Activated CD4-positive, alpha-beta T cell treated with anti-CD3 and anti-CD28 coated beads, Interleukin-2, amount 50 U/mL, for 48 hours (primary cell): Measurements from ENCODE around the gene RETREG2.
"Not testable (repeated sequence)": the region's sequence is repeated elsewhere in the genome, so short reads cannot be mapped to it uniquely, and the experiment has no call there.

Experiments
- DNase-seq, 2 experiments: peaks; one replicate each; pipeline ENCODE4 v3.0.0-alpha.2; 2020

The RETREG2 gene

DNA sequence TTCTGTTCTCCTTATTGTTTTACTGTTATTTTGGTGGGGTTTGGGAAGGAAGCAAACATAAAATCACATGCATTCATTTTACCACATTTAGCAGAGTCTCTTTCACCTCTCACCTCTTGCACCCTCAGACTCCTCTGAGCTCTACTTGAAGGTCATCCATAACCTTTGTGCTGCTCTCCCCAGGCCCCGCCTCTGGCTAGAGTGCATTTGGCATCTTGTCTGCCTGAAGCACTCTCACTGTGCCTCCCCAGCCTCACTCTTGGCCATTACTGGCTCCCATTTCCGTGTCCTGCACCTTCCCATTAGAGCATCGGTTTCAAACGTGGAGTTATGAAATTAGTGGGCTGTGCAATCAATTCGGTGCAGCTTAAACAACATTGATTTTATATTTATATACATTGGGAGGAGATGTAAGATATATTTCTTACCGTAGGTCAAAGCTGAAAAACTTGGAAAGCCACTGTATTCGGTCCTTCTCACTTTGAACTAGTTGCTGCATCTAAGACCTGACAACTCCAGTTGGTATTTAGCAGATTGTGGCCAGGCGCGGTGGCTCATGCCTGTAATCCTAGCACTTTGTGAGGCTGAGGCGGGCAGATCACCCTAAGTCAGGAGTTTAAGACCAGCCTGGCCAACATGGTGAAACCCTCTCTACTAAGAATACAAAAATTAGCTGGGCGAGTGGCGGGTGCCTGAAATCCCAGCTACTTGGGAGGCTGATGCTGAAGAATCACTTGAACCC is 21.6 kb downstream of the RETREG2 start:
- DNase-seq: no peak

DNA sequence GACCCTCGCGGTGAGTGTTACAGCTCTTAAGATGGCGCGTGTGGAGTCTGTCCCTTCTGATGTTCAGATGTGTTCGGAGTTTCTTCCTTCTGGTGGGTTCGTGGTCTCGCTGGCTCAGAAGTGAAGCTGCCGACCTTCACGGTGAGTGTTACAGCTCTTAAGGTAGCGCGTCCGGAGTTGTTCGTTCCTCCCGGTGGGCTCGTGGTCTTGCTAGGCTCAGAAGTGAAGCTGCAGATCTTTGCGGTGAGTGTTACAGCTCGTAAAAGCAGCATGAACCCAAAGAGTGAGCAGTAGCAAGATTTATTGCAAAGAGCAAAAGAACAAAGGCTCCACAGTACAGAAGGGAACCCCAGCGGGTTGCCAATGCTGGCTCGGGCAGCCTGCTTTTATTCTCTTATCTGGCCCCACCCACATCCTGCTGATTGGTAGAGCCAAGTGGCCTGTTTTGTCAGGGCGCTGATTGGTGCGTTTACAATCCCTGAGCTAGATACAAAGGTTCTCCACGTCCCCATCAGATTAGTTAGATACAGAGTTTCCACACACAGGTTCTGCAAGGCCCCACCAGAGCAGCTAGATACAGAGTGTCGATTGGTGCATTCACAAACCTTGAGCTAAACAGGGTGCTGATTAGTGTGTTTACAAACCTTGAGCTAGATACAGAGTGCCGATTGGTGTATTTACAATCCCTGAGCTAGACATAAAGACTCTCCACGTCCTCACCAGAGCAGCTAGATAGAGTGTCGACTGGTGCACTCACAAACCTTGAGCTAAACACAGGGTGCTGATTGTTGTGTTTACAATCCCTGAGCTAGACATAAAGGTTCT is 22.6 kb downstream of the RETREG2 start:
- not testable (repeated sequence) for DNase-seq

GRCh38 chr2:219201331-219201730 is 23.3 kb downstream of the RETREG2 start:
- DNase-seq: not testable (repeated sequence)

DNA sequence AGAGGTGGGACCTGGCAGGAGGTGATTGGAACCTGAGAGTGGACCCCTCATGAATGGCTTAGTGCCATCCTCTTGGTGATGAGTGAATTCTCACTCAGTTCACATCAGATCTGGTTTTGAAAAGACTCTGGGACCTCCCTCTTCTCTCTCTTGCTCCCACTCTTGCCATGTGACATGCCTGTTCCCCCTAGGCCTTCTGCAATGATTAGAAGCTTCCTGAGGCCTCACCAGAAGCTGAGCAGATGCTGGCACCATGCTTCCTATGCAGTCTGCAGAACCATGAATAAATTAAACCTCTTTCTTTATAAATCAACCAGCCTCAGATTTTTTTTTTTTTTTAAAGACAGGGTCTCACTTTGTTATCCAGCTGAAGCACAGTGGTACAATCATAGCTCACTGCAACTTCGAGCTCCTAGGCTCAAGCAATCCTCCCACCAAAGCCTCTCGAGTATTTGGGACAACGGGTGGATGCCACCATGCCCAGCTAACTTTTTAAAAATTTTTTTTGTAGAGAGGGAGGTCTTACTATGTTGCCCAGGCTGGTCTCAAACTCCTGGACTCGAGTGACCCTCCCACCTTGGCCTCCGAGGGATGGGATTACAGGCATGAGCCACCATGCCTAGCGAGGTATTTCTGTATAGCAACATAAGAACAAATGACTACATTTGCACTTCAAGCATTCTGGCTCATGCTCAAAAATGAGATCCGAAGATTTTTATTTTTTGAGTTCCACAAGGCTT is 26.5 kb downstream of the RETREG2 start:
- no peak for DNase-seq

- no peak for DNase-seq
Observed at GRCh38 chr2:219205165-219205538, 27.1 kb downstream of the RETREG2 start.

GRCh38 chr2:219205981-219206327 is 27.9 kb downstream of the RETREG2 start:
- no peak for DNase-seq

GRCh38 chr2:219206328-219207133 is 28.5 kb downstream of the RETREG2 start, which contains the start of gene ZFAND2B:
Gene ZFAND2B (plus strand): TSS chr2:219206782. CDS start chr2:219206988, 206 bp downstream.
- peak; percentile 93 to 94 for DNase-seq

- DNase-seq: no peak
Observed at GRCh38 chr2:219207134-219207883, 29.2 kb downstream of the RETREG2 start.

DNA sequence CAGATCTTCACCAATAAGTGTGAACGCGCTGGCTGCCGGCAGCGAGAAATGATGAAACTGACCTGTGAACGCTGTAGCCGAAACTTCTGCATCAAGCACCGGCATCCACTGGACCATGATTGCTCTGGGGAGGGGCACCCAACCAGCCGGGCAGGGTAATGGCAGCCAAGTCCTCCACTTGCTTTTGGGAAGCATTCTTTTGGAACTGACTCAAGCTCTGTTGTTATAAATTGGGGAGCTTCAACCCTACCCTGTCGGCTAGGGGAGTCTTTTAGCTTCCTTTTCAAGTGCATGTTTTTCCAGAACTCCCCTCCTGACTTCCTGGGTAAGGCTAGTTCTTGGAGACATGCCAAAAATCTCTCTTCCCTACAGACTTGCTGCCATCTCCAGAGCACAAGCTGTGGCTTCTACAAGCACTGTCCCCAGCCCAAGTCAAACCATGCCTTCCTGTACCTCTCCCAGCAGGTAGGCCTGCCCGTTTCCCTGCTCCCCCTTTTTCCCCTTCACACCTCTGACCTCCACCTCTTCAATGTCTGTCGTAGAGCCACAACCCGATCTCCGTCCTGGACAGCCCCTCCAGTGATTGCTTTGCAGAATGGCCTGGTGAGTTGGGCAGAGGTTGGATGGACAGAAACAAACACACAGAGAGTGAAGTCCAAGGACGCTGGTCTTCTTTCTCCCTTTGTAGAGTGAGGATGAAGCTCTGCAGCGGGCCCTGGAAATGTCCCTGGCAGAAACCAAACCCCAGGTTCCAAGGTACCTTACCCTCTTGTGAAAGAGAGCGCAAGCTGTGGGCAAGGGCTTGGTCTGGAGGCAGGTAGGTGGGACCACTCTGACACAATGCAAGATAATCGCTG is 30.0 kb downstream of the RETREG2 start:
- DNase-seq: no peak

DNA sequence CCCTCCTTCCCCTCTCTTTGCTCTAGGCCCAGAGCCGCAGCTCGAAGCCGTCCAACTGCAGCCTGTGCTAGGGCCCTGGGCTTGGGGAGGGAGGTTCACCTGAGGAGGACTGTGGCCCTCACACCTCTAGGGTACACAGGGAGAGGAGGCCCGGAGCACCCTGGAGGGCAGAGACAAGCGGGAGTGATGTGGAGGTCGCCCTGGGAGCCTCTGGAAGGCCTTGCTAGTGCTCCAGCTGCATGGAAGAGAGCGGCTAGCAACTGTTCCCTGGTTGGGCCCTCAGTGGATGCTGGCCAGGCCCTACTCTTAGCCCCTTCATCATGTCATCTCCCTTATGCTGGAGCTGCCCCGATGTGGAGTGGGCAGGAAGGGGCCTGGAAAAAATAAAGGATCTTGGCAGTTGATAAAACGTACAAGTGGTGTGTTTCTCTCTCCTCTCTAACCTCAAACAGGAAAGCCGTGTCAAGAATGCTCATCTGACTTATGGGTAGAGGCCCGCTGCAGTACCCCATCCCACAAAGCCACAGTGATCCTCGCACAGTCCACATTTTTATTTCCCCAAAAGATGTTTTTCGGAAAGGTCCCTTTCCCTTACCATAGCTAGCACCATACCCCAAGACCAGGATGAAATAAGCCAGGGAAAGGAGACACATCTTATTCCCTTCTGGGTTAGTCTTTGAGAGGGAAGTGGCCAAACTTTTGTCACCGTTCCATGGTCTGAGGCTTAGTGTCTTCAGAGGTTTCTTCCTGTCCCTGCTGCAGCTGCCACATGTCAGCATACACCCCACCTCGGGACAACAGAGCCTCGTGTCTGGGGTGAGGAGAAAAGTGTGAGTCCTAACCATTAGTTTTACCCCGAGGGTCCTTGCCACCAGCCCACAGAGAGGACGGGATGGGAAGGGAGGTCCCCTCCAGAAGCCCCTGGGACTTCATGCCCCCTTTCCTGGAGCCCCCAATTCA is 31.4 kb downstream of the RETREG2 start:
- no peak for DNase-seq

DNA sequence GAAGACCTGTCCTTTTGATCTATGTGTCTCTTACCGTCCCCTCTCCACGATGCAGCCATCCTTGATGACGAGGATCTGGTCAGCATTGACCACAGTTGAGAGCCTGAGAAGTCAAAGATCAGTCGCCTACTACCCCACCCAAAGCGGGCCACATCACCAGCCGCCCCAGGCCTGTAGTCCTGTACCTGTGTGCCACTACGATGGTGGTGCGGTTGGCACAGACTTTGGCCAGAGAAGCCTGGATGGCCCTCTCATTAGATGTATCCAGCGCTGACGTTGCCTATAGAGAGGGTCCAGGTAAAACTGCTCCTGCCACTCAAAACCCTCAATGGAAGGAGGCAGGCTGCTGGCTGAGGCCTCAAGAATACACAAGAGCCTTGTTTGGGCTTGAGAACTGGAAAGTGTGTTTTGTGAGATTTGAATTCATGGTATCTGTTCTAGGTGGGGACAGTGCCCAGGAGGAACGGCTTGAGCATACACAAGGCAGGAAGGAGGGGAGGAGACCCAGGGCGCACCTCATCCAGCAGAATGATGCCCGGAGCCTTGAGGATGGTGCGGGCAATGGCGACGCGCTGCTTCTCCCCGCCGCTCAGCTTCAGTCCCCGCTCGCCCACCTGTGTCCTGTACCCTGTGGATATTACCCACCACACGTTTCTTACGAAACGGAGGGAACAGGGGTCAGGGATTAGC is 32.3 kb downstream of the RETREG2 start:
- no peak for DNase-seq

DNA sequence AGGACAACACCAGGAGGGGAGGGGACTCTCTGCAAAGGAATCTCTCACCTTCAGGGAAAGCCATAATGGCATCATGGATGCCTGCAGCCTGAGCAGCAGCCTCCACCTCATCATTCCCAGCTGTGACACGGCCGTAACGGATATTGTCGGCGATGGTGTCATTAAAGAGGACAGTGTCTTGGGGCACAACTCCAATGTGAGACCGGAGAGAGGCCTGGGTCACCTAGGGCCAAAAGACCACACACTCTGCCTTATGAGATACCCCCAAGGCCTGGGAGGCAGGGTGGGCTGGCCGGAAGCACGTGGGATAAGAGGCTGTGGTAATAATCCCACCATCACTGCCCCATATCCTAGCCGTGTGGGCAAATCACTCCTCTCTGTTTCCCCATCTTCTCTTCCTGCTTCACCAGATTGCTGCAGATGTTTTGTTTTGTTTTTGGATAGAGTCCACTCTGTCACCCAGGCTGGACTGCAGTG is 32.8 kb downstream of the RETREG2 start:
- DNase-seq: no peak

DNA sequence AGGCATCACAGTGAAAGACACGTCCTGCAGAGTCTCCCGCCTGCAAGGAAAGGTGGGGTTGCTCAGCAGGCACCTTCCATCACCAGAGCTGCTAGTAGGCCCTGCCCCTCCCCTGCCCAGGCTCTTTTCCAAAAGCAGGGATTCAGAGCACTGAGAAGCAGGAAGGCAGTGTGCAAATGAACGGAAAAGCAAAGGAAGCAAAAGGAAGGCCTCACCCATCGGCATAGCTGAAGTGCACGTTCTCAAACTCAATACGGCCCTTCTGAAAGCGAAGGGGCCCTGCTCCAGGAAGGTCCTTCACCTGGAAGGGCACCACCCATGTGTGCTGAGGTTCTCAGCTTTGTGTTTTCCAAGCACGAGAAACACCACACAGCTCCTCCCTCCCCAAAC is 34.9 kb downstream of the RETREG2 start:
- DNase-seq: no peak

GRCh38 chr2:219213486-219214071 is 35.5 kb downstream of the RETREG2 start:
- DNase-seq: no peak

GRCh38 chr2:219214141-219214540 is 36.1 kb downstream of the RETREG2 start:
- no peak for DNase-seq

DNA sequence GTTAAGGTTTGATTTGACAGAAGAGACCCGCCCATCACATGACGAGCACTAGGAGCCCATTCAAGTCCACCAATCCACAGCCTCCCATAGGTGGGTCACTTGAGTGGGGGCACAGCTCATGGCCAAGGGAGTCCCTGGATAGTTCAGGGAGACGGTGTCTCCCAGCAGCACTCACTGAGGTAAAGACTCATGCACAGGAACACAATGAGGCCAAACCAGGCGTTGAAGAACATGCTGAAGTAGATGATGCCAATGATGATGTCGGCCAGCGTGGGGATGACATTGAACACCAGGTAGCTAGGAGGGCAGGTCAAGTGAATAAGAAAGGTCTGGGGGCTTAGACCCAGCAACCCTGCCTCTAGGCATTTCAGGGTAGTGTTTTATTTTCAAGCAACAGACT is 36.7 kb downstream of the RETREG2 start:
- no peak for DNase-seq

DNA sequence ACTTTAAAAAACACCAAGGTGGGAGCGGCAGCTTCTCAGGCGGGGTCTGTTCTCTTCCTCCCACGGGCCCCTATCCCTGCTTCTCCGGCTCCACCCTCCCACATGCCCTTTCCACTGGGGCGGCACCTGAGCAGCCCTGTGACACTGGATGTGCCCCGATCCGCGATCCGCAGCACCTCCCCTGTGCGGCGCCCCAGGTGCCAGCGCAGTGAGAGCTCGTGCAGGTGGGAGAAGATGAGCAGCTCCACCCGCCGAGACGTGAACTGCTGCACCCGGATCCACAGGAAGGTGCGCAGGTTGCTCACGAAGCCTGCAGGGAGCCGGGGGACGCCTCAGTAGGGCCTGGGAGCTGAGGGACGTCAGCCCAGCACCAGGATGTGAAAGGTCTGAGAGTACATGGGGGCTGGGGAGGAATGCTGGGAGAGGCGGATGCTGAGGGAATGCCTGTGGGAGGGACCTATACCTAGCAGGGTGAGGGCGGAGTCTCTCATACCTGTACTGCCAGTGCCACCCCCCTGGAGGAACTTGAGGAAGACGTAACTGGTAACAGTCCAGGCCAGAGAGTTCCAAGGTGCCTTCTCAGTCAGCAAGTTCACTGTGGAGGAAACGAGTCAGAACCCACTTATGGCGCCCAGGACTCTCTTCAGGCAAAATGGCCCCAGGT is 37.9 kb downstream of the RETREG2 start:
- DNase-seq: no peak

- no peak for DNase-seq
Observed at GRCh38 chr2:219216535-219216915, 38.5 kb downstream of the RETREG2 start.
